ENCODE measurements around the gene STXBP5L.

GRCh38 chr3:121232309-121233225 lies 324.6 kb downstream of the STXBP5L start:
- TF ChIP-seq CTCF (IDR thresholded peaks at IDR 0.05) (no peak), POLR2A (IDR thresholded peaks at IDR 0.05) (no peak)
